ENCODE results near the gene HM13. TPM values are rescaled to one million over a fixed set of nuclear protein-coding genes. Genes with fewer than 3 reads are reported as not detected.

HM13 gene
- total and polyA plus RNA-seq, 2 of the 13 experiments (the other 11 are each of a cell fraction or from before 2014, with no cell fraction given) = 118 to 243 TPM

GRCh38 chr20:31547017-31547675 is 32.9 kb downstream of the HM13 start (continued):
- TF ChIP-seq ZBTB39 (CRISPR knock-in tag; IDR thresholded peaks at IDR 0.05) (no peak), ELK4 (CRISPR knock-in tag; IDR thresholded peaks at IDR 0.05; ENCODE audit: borderline replicate concordance) (no peak), ZNF530 (CRISPR knock-in tag; IDR thresholded peaks at IDR 0.05; ENCODE audit: low read depth) (no peak), ISL2 (CRISPR knock-in tag; IDR thresholded peaks at IDR 0.05) (peak; percentile 75; the same call in 1 of the 2 replicates), SP1 (IDR thresholded peaks at IDR 0.05) (no peak), SP1 (CRISPR knock-in tag; IDR thresholded peaks at IDR 0.05) (no peak), ZBTB43 (CRISPR knock-in tag; conservative IDR thresholded peaks at IDR 0.05) (peak; percentile 19; the same call in 1 of the 2 replicates), ISX (CRISPR knock-in tag; conservative IDR thresholded peaks at IDR 0.05) (no peak), TMF1 (CRISPR knock-in tag; IDR thresholded peaks at IDR 0.05; ENCODE audit: low read depth) (no peak; the same call in 1 of the 2 replicates), ZNF7 (CRISPR knock-in tag; IDR thresholded peaks at IDR 0.05) (no peak), RAD51 (IDR thresholded peaks at IDR 0.05; ENCODE audit: borderline replicate concordance) (no peak), ZNF713 (CRISPR knock-in tag; IDR thresholded peaks at IDR 0.05) (no peak), MTF2 (CRISPR knock-in tag; IDR thresholded peaks at IDR 0.05; ENCODE audit: borderline replicate concordance) (no peak), RXRA (CRISPR knock-in tag; IDR thresholded peaks at IDR 0.05) (peak; percentile 60), ZMYM3 (CRISPR knock-in tag; IDR thresholded peaks at IDR 0.05) (no peak), ZNF431 (CRISPR knock-in tag; IDR thresholded peaks at IDR 0.05; ENCODE audit: borderline replicate concordance, low read depth) (no peak), PHF5A (CRISPR knock-in tag; IDR thresholded peaks at IDR 0.05; ENCODE audit: low read depth, unreplicated experiment) (no peak), ZNF563 (CRISPR knock-in tag; IDR thresholded peaks at IDR 0.05) (peak; percentile 52; the same call in 1 of the 2 replicates), ARNTL (CRISPR knock-in tag; IDR thresholded peaks at IDR 0.05) (peak; percentile 78), ZNF329 (CRISPR knock-in tag; IDR thresholded peaks at IDR 0.05; ENCODE audit: low read depth) (no peak), ZBTB14 (CRISPR knock-in tag; IDR thresholded peaks at IDR 0.05) (0 out of 2 replicates have a peak, but pooled peaks have one; percentile 36), FOXO1 (CRISPR knock-in tag; IDR thresholded peaks at IDR 0.05) (peak; percentile 54), MEF2D (CRISPR knock-in tag; IDR thresholded peaks at IDR 0.05) (0 out of 2 replicates have a peak, but pooled peaks have one; percentile 47), POLR2AphosphoS5 (IDR thresholded peaks at IDR 0.05; ENCODE audit: low read depth, low read length) (peak; percentile 93), ZNF878 (CRISPR knock-in tag; IDR thresholded peaks at IDR 0.05) (0 out of 2 replicates have a peak, but pooled peaks have one; percentile 57), SP2 (CRISPR knock-in tag; IDR thresholded peaks at IDR 0.05) (0 out of 2 replicates have a peak, but pooled peaks have one; percentile 55)

All from HepG2 (cell line).